GM18526 (cell line): ENCODE data around the gene GNAI1.

Experiments used
- POLR2A ChIP-seq: IDR thresholded peaks from 3 replicates; pipeline ENCODE4 v1.6.1; 2011; ENCODE audit not compliant: insufficient read length; ENCODE audit errors: extremely low read depth

The GNAI1 gene

GRCh38 chr7:80181411-80181810 is 46.8 kb downstream of the GNAI1 start:
- TF ChIP-seq POLR2A, result no peak

- TF ChIP-seq POLR2A, result no peak
These were observed 48.1 kb downstream of the GNAI1 start for GRCh38 chr7:80182630-80183276.

GRCh38 chr7:80183351-80183750 is 48.7 kb downstream of the GNAI1 start:
- TF ChIP-seq POLR2A, result no peak

- no peak for TF ChIP-seq POLR2A
These were observed 49.5 kb downstream of the GNAI1 start for GRCh38 chr7:80183900-80184685.

- TF ChIP-seq POLR2A, result no peak
These were observed 50.1 kb downstream of the GNAI1 start for GRCh38 chr7:80184693-80185092.

- TF ChIP-seq POLR2A, result no peak
These were observed 50.9 kb downstream of the GNAI1 start for GRCh38 chr7:80185571-80185970.

- TF ChIP-seq POLR2A, result no peak
These were observed 52.1 kb downstream of the GNAI1 start for GRCh38 chr7:80186721-80187120.

- TF ChIP-seq POLR2A, result no peak
These were observed 52.6 kb downstream of the GNAI1 start for GRCh38 chr7:80187279-80187678.

- TF ChIP-seq POLR2A, result no peak
These were observed 53.1 kb downstream of the GNAI1 start for GRCh38 chr7:80187727-80188126.

- no peak for TF ChIP-seq POLR2A
These were observed 55.0 kb downstream of the GNAI1 start for GRCh38 chr7:80189638-80190037.

- TF ChIP-seq POLR2A, result no peak
These were observed 63.0 kb downstream of the GNAI1 start for GRCh38 chr7:80197627-80198026.

GRCh38 chr7:80199051-80199450 is 64.4 kb downstream of the GNAI1 start:
- no peak for TF ChIP-seq POLR2A

- TF ChIP-seq POLR2A, result no peak
These were observed 69.8 kb downstream of the GNAI1 start for GRCh38 chr7:80204454-80204853.

- no peak for TF ChIP-seq POLR2A
These were observed 70.3 kb downstream of the GNAI1 start for GRCh38 chr7:80204919-80205318.

- no peak for TF ChIP-seq POLR2A
These were observed 72.1 kb downstream of the GNAI1 start for GRCh38 chr7:80206763-80207162.

GRCh38 chr7:80207501-80207900 is 72.9 kb downstream of the GNAI1 start:
- TF ChIP-seq POLR2A, result no peak

GRCh38 chr7:80208700-80209099 is 74.1 kb downstream of the GNAI1 start:
- no peak for TF ChIP-seq POLR2A

- TF ChIP-seq POLR2A, result no peak
These were observed 75.8 kb downstream of the GNAI1 start for GRCh38 chr7:80210400-80210799.
